HUES6 (cell line): ENCODE data around the gene ZNF254.
"Not testable (repeated sequence)": the region's sequence is repeated elsewhere in the genome, so short reads cannot be mapped to it uniquely, and the experiment has no call there.

ENCODE experiments used
- H3K27ac ChIP-seq: 2 replicates; pipeline ENCODE4 v1.7.0; 2013; ENCODE audit warnings: low read depth, mild to moderate bottlenecking, low read length, inconsistent platforms
- H3K27me3 ChIP-seq: 2 replicates; pipeline ENCODE4 v1.6.1; 2013; ENCODE audit warnings: low read length; ENCODE audit not compliant: control insufficient read depth, insufficient read depth
- H3K36me3 ChIP-seq: 2 replicates; pipeline ENCODE4 v1.6.1; 2013; ENCODE audit warnings: low read length; ENCODE audit not compliant: control insufficient read depth, insufficient read depth
- H3K4me1 ChIP-seq: 2 replicates; pipeline ENCODE4 v1.6.1; 2013; ENCODE audit warnings: low read length; ENCODE audit not compliant: control insufficient read depth, insufficient read depth
- H3K4me3 ChIP-seq: 2 replicates; pipeline ENCODE4 v1.5.1; 2013; ENCODE audit warnings: low read depth, low read length
- H3K9ac ChIP-seq: one replicate; pipeline ENCODE4 v1.6.1; 2013; ENCODE audit warnings: mild to moderate bottlenecking, low read length
- H3K9me3 ChIP-seq: 2 replicates; pipeline ENCODE4 v1.6.1; 2013; ENCODE audit warnings: low read depth, low read length; ENCODE audit not compliant: control insufficient read depth, insufficient read depth

ZNF254 gene

GRCh38 chr19:24086974-24087595, at the start of gene ZNF254:
TSS of gene ZNF254 (plus strand) at chr19:24087187. CDS start at chr19:24087308, 121 bp downstream.
- Histone ChIP-seq H3K4me1 (no peaks in the 10 kb centered on the region), H3K27me3 (no peaks in the 10 kb centered on the region), H3K4me3 (peak within 1 kb of the TSS; percentile 98), H3K9ac (peak within 1 kb of the TSS; percentile 100), H3K27ac (peak within 1 kb of the TSS; percentile 83), H3K9me3 (0 out of 2 replicates have a peak, but pooled peaks cover 5% of the 10 kb centered on the region), H3K36me3 (peaks cover 13% of the 10 kb centered on the region; the same call in 1 of the 2 replicates)

- Histone ChIP-seq H3K9me3 (no peaks in the 10 kb centered on the region), H3K4me3 (no peak overlapping the region), H3K27me3 (no peaks in the 10 kb centered on the region), H3K36me3 (peaks cover 67% of the 10 kb centered on the region), H3K9ac (no peak overlapping the region), H3K4me1 (no peaks in the 10 kb centered on the region), H3K27ac (no peak overlapping the region)
These were observed 46.4 kb upstream of the ZNF254 start for GRCh38 chr19:24040621-24041020.

GRCh38 chr19:24041326-24041725, 45.7 kb upstream of the ZNF254 start:
- not testable (repeated sequence) for H3K4me3 ChIP-seq, H3K27ac ChIP-seq, H3K4me1 ChIP-seq, H3K9me3 ChIP-seq, H3K9ac ChIP-seq, H3K27me3 ChIP-seq
- H3K36me3 ChIP-seq, result peaks cover 67% of the 10 kb centered on the region

- Histone ChIP-seq H3K4me1 (no peaks in the 10 kb centered on the region), H3K36me3 (peaks cover 76% of the 10 kb centered on the region), H3K9me3 (no peaks in the 10 kb centered on the region), H3K9ac (no peak overlapping the region), H3K4me3 (no peak overlapping the region), H3K27ac (no peak overlapping the region), H3K27me3 (no peaks in the 10 kb centered on the region)
These were observed 40.4 kb upstream of the ZNF254 start for GRCh38 chr19:24046550-24046949.

GRCh38 chr19:24048261-24048660, 38.7 kb upstream of the ZNF254 start:
- Histone ChIP-seq H3K9me3 (no peaks in the 10 kb centered on the region), H3K36me3 (peaks cover 84% of the 10 kb centered on the region)

GRCh38 chr19:24049537-24049936, 37.5 kb upstream of the ZNF254 start:
- no peak overlapping the region for H3K4me3 ChIP-seq
- no peaks in the 10 kb centered on the region for H3K9me3 ChIP-seq
- H3K27ac ChIP-seq, result no peak overlapping the region
- H3K4me1 ChIP-seq, result no peaks in the 10 kb centered on the region
- H3K9ac ChIP-seq, result no peak overlapping the region
- peaks cover 90% of the 10 kb centered on the region for H3K36me3 ChIP-seq
- H3K27me3 ChIP-seq, result no peaks in the 10 kb centered on the region

More at GRCh38 chr19:24048261-24048660, 38.7 kb upstream of the ZNF254 start:
- Histone ChIP-seq H3K9ac (no peak overlapping the region), H3K27me3 (no peaks in the 10 kb centered on the region), H3K4me3 (no peak overlapping the region), H3K4me1 (no peaks in the 10 kb centered on the region), H3K27ac (no peak overlapping the region)

GRCh38 chr19:24051516-24051915, 35.5 kb upstream of the ZNF254 start:
- Histone ChIP-seq H3K9me3 (no peaks in the 10 kb centered on the region), H3K27ac (no peak overlapping the region), H3K9ac (no peak overlapping the region), H3K27me3 (no peaks in the 10 kb centered on the region), H3K4me3 (no peak overlapping the region), H3K36me3 (peaks cover 95% of the 10 kb centered on the region), H3K4me1 (no peaks in the 10 kb centered on the region)

- no peak overlapping the region for H3K4me3 ChIP-seq
- no peaks in the 10 kb centered on the region for H3K9me3 ChIP-seq
- H3K9ac ChIP-seq, result no peak overlapping the region
- H3K27ac ChIP-seq, result no peak overlapping the region
- H3K36me3 ChIP-seq, result peaks cover 96% of the 10 kb centered on the region
- H3K27me3 ChIP-seq, result no peaks in the 10 kb centered on the region
- no peaks in the 10 kb centered on the region for H3K4me1 ChIP-seq
These were observed 34.2 kb upstream of the ZNF254 start for GRCh38 chr19:24052811-24053210.

GRCh38 chr19:24053601-24054000, 33.4 kb upstream of the ZNF254 start:
- H3K4me1 ChIP-seq, result no peaks in the 10 kb centered on the region
- H3K4me3 ChIP-seq, result no peak overlapping the region
- H3K9me3 ChIP-seq, result no peaks in the 10 kb centered on the region
- no peaks in the 10 kb centered on the region for H3K27me3 ChIP-seq
- H3K27ac ChIP-seq, result no peak overlapping the region
- H3K36me3 ChIP-seq, result peaks cover 96% of the 10 kb centered on the region
- no peak overlapping the region for H3K9ac ChIP-seq

- Histone ChIP-seq H3K36me3 (peaks cover 97% of the 10 kb centered on the region), H3K27ac (no peak overlapping the region), H3K4me3 (no peak overlapping the region), H3K9me3 (no peaks in the 10 kb centered on the region), H3K9ac (no peak overlapping the region), H3K27me3 (no peaks in the 10 kb centered on the region), H3K4me1 (no peaks in the 10 kb centered on the region)
These were observed 32.7 kb upstream of the ZNF254 start for GRCh38 chr19:24054044-24054935.

- Histone ChIP-seq H3K27me3 (no peaks in the 10 kb centered on the region), H3K9me3 (no peaks in the 10 kb centered on the region), H3K9ac (no peak overlapping the region), H3K4me1 (no peaks in the 10 kb centered on the region), H3K4me3 (no peak overlapping the region), H3K36me3 (peaks cover 97% of the 10 kb centered on the region), H3K27ac (no peak overlapping the region)
These were observed 31.4 kb upstream of the ZNF254 start for GRCh38 chr19:24055548-24055947.
